ENCODE measurements around the gene PKDREJ.
"Not testable (repeated sequence)": the region's sequence is repeated elsewhere in the genome, so short reads cannot be mapped to it uniquely, and the experiment has no call there.

PKDREJ gene

GRCh38 chr22:46265627-46266026, 2.5 kb upstream of the PKDREJ start:
- DNase-seq (ENCODE audit: low read depth, low spot score), result not testable (repeated sequence)

- not testable (repeated sequence) for DNase-seq (ENCODE audit: low read depth, low spot score)
Observed at GRCh38 chr22:46264520-46264919, 1.4 kb upstream of the PKDREJ start.

- no peak for DNase-seq (ENCODE audit: low read depth, low spot score)
Observed at GRCh38 chr22:46262449-46263215, 511 bp downstream of the PKDREJ start.

DNA sequence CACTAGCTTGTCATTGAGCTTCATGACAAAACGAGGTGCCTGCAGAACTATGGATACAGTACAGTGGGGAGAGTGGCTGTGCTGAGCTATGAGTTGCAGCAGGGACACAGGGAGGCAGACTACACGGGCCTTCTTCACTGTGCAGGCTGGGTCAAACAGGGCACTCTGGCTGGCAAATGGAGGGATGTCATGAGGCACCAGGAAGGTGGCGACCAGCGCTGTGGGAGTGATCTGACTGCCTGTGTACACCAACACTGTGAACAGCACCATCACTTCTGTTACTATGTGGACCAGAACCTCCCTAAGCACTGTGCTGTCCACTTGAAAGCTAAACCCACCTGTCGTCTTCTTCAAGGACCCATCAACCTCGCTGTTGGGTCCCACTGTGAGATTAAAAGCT, 3.1 kb downstream of the PKDREJ start:
- no peak for DNase-seq (ENCODE audit: low read depth, low spot score)

GRCh38 chr22:46259374-46259773, 3.8 kb downstream of the PKDREJ start:
- no peak for DNase-seq (ENCODE audit: low read depth, low spot score)

GRCh38 chr22:46256358-46256958, 6.7 kb downstream of the PKDREJ start:
- no peak for DNase-seq (ENCODE audit: low read depth, low spot score)

GRCh38 chr22:46251816-46252380, 11.2 kb downstream of the PKDREJ start:
- DNase-seq (ENCODE audit: low read depth, low spot score), result no peak

DNA sequence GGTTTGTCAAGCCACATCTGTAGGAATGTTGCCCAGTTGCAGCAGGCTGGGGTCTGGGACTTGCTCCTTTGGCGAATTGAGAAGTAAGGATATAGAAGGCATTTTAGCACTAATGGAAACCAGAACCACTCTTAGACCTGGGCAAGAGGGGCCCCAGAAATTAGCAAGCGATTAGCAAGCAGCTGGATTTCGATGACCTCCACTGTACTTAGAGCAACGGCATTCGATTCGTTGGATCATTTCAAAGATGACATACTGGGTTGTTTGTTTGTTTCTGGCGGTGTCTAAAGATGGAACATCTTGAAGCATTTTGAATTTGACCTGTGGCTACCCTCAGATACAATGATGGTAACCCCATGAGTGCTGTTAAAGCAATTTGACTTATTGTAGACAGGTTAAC, 11.9 kb downstream of the PKDREJ start:
- no peak for DNase-seq (ENCODE audit: low read depth, low spot score)

DNA sequence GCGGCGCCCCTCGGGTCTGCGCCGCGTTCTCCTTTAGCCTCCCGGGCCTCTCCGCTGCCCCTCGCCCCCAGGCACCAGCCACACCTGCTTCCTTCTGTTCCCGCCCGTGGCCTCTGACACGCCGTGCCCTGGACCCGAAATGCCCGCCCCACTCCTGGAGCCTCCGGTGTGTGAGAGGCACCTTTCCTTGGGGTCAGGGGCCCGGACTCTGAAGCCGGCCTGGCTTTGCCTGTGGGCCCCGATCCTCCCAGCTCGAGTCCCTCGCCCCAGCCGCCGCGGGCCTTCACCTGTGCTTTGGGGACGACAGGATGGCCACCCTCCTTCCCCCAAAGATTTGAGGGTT, 12.4 kb downstream of the PKDREJ start:
- no peak for DNase-seq (ENCODE audit: low read depth, low spot score)

DNA sequence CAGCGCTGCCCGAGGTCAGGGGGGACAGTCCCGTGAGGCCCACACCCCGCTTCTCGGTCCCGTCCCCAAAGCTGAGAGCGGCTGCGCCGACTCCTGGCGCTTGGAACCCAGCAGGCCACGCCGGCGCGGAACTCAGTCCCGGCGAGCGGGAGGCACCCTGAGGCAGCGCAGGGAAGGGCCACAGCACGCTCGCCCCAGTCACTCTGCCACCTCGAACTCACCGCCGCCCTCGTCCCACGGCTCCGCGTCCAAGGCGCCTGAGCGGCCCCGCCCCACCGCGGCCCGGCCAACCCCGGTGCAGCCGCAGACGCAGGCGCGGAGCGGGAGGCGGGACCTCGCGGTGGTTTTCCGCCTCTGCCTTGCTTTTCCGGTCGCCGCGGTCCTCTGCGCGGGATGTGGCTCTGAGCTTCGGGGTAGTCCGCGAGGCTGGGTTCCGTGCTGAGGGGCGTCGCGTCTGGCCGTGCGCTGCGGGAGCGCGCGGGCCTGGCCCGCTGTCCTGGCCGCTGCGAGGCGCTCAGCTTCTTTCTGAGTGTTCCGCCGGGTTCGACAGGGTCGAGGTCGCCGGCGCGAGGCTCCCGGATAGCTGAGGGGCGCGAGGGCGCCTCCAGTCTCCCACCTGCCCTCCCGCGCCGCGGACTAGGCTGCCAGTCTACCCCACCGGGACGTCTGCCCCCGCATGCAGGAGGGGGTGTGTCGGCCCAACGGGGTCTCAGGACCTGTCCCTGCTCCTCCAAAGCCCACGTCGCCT, 12.9 kb downstream of the PKDREJ start, which contains the start of gene CDPF1:
Gene CDPF1, minus strand, starts transcription at position 259 of the 748 bp plus-strand sequence. CDS start 2,009 bp downstream, outside the sequence.
- peak; percentile 24 for DNase-seq (ENCODE audit: low read depth, low spot score)

- DNase-seq (ENCODE audit: low read depth, low spot score), result no peak
Observed at GRCh38 chr22:46247443-46247975, 15.6 kb downstream of the PKDREJ start.

- no peak for DNase-seq (ENCODE audit: low read depth, low spot score)
Observed at GRCh38 chr22:46246178-46246577, 17.0 kb downstream of the PKDREJ start.

DNA sequence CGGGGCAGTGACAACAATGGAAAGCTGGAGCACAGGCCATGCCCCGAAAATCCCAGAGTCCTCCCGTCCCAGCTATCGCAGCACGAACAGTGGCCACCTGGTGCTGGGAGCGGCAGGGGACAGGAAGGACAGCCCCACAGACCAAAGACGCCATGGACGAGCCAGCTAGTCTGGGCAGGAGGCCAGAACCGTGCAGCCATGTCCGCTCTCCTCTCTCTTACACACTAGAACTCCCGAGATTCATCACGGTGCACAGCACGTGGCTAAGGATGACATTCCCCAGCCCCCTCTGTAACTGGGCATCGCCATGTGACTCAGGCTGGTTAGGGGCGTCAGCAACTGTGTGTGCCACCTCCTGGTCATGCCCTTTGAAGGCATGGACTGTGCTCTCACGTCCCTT, 17.6 kb downstream of the PKDREJ start:
- DNase-seq (ENCODE audit: low read depth, low spot score), result no peak

DNA sequence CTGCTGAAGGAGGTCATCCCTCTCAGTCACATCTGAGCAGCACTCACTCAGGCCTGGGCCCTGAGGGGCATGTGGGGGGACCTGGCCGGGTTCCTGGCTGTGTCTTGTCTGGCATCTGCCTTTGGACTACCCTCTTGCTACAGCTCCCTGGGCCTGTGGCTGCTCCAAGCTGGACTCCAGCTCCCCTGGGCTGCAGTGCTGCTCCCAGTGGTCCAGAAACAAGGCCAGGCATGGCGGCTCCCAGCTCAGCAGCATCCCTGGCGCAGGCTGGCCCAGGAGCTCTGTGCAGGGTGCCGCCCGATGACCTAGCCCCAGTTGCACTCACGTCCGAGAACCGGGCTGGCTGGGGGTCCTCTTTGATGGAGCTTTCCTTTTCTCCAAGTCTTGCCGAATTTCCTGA, 18.4 kb downstream of the PKDREJ start:
- no peak for DNase-seq (ENCODE audit: low read depth, low spot score)

DNA sequence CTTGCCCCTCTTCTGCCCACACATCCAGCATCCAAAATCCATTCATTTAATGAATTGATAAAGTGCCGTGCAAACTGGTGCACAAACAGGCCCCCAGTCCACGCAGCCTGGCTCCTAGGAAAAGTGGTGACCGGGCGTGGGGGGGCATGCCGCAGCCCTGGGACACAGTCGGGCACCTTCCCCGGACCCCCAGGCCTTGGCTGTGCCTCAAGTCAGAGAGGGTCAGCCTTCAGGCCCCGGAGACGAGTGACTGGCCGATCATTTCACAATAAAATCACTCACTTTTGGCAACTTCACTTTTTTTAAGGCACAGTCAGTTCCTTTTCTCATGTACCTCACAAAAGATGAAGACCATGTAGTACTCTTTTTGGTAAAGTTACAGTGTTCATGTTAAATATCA, 21.1 kb downstream of the PKDREJ start:
- DNase-seq (ENCODE audit: low read depth, low spot score), result no peak

DNA sequence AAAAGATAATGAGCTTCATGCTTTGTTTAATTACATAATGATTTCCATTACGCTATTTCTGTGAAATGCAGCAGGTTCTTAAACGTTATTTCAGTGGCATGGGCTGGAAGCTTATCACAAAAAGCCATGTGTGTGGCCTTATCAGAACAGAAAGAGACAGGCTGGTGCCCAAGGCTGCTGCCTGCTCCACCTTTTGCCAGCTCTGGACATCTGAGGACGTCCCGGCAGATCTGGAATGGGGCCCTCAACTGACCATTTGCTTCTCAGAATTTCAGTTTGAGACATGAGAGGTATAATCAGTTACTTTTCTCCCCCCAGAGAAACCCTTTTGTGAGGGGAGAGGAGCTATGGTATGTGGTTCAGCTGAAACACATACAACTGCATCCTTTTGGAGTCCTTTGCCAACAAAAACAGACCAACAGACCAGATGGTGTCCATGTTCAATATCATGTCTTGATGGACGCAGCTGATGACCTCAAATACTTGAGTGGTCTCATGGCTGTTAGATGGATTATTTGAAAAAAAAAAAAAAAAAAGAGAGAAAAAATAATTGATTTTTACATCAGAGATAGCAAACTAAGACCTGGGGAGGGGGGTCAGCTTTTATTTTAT, 21.6 kb downstream of the PKDREJ start:
- no peak for DNase-seq (ENCODE audit: low read depth, low spot score)

GRCh38 chr22:46240907-46241306, 22.2 kb downstream of the PKDREJ start:
- no peak for DNase-seq (ENCODE audit: low read depth, low spot score)

DNA sequence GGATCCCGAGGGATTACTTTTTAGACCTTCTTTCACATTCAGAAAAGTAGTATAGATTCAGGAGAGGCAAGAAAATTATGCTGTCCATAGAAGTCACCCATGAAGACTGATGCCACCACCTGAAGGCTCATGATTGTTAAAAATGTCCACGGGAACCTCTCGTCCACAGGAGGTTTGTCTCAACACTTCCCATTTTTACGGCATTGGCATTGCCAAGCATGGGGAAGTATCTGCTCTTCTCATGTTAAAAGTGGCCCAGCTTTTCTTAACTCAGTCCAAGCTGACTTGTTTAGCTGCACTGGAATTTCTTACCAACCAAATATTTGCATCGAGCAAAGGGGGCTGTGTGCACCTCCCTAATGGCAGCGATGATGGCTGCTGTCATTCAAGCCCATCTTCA, 22.6 kb downstream of the PKDREJ start:
- no peak for DNase-seq (ENCODE audit: low read depth, low spot score)

GRCh38 chr22:46240073-46240472, 23.1 kb downstream of the PKDREJ start:
- DNase-seq (ENCODE audit: low read depth, low spot score), result no peak

- no peak for DNase-seq (ENCODE audit: low read depth, low spot score)
Observed at GRCh38 chr22:46239261-46240048, 23.7 kb downstream of the PKDREJ start.

GRCh38 chr22:46238541-46238940, 24.6 kb downstream of the PKDREJ start:
- DNase-seq (ENCODE audit: low read depth, low spot score), result no peak
